ENCODE results near the gene CDK12. TPM values are rescaled to one million over a fixed set of nuclear protein-coding genes. Genes with fewer than 3 reads are reported as not detected.
"Not testable (repeated sequence)": the region's sequence is repeated elsewhere in the genome, so short reads cannot be mapped to it uniquely, and the experiment has no call there.

CDK12 gene
- total and polyA plus RNA-seq, 9 donors, result 17.8 to 65.9 (median 47.9) TPM

DNA sequence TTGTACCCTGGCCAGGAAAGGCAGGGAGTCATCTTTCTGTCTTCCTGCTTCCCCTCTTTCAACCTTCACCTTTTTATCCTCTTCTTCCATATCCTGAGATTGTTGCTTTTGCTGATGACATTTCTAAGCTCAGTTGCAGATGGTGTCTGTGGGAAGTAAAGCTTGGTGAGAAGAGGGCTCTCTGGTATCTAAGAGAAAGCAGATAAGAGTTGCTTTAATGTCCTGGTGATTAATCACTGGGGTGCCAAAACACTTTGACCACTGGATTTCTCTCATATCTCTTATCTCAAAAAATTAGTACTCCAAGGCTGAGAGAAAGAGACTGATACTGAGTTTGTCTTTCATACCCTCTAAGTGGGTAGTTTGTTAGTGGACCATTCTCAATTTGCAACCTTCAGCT is 75.2 kb downstream of the CDK12 start:
- Histone ChIP-seq H3K36me3 (no peaks in the 10 kb centered on the region), H3K4me3 (no peak overlapping the region), H3K27ac (no peak overlapping the region), H3K4me1 (ENCODE audit: insufficient read depth) (no peaks in the 10 kb centered on the region), H3K27me3 (no peaks in the 10 kb centered on the region), H3K9me3 (no peaks in the 10 kb centered on the region)
- TF ChIP-seq EP300 (IDR thresholded peaks at IDR 0.05), result no peak
- no peak for TF ChIP-seq POLR2A (IDR thresholded peaks at IDR 0.05)
- TF ChIP-seq, protein P1, sequence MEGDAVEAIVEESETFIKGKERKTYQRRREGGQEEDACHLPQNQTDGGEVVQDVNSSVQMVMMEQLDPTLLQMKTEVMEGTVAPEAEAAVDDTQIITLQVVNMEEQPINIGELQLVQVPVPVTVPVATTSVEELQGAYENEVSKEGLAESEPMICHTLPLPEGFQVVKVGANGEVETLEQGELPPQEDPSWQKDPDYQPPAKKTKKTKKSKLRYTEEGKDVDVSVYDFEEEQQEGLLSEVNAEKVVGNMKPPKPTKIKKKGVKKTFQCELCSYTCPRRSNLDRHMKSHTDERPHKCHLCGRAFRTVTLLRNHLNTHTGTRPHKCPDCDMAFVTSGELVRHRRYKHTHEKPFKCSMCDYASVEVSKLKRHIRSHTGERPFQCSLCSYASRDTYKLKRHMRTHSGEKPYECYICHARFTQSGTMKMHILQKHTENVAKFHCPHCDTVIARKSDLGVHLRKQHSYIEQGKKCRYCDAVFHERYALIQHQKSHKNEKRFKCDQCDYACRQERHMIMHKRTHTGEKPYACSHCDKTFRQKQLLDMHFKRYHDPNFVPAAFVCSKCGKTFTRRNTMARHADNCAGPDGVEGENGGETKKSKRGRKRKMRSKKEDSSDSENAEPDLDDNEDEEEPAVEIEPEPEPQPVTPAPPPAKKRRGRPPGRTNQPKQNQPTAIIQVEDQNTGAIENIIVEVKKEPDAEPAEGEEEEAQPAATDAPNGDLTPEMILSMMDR (IDR thresholded peaks at IDR 0.05), result no peak
- intact Hi-C loops (cut with DNase I), result no loop called here
- DNase-seq, result no peak

DNA sequence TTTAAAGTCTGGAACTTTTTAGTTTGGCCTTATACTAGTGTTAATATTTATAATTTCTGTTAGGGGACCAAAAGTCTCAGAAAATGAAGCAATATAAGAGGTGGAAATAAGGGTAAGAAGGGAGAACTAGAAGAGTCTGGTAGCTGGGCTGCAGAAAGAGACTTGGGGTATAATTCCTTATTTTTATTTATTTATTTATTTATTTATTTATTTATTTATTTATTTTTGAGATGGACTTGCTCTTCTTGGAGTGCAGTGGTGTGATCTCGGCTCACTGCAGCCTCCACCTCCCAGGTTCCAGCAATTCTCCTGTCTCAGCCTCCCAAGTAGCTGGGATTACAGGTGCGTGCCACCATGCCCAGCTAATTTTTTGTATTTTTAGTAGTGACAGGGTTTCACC is 76.1 kb downstream of the CDK12 start:
- H3K4me3 ChIP-seq; H3K9me3 ChIP-seq; DNase-seq; intact Hi-C loops (cut with DNase I); H3K27me3 ChIP-seq; H3K36me3 ChIP-seq; H3K4me1 ChIP-seq (ENCODE audit: insufficient read depth); H3K27ac ChIP-seq: not testable (repeated sequence)
- WGBS, 3 donors, result 95 to 100% (median 98%) methylated on average over 2 of the region's 2 CpGs

DNA sequence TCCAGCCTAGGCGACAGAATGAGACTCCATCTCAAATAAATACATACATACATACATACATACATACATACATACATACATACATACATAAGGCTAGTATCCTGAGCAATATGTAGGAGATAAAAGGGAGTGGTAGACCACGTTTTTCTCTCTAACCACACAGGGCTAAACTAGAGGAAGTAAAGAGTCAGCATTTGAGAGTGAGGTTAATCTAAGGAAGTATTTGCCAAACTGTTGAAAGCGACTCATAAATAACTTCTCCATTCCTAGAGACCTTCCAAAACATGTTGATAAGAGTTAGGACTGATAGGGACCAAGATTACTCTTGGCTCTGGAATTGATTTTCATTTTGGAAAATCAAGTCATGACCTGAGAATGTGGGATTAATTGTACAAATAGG is 77.6 kb downstream of the CDK12 start:
- intact Hi-C loops (cut with DNase I), result no loop called here

DNA sequence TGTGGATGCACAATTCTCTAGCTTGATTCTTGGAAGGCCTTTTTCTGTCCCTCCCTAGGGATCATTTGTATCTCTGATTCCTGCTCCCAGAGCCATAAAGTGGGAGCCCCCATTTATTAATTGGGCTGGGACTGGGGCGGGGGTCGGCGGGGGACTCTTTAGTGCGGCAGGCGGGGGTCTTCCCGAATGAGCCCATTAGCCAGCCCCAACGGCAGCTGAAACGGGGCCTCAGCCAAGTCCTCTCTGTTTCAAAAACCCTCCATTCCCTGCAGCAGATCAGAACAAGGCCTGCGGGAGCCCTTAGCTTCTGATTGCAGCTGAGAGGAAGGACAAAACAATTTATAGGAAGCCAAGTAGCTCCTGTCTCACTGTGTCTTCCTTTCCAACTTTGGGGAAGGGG is 79.3 kb downstream of the CDK12 start:
- Histone ChIP-seq H3K4me3 (no peak overlapping the region), H3K27me3 (no peaks in the 10 kb centered on the region), H3K36me3 (no peaks in the 10 kb centered on the region), H3K4me1 (ENCODE audit: insufficient read depth) (no peaks in the 10 kb centered on the region), H3K9me3 (no peaks in the 10 kb centered on the region), H3K27ac (no peak overlapping the region)
- 78 to 85% (median 84%) methylated on average over 9 of the region's 9 CpGs for WGBS, 3 donors
- TF ChIP-seq EP300 (IDR thresholded peaks at IDR 0.05) (no peak), POLR2A (IDR thresholded peaks at IDR 0.05) (no peak)
- TF ChIP-seq, protein P1 (IDR thresholded peaks at IDR 0.05), result no peak
- intact Hi-C loops (cut with DNase I), result loop anchor here in 1 of 4 donors (10.0 kb wide), 1 partner anchor 84 kb away; the partner anchor contains the start of gene PPP1R1B
- no peak for DNase-seq

More for the DNA sequence above, 77.6 kb downstream of the CDK12 start:
- no peaks in the 10 kb centered on the region for H3K27me3 ChIP-seq
- no peaks in the 10 kb centered on the region for H3K36me3 ChIP-seq
- WGBS, 3 donors, result 44 to 54% (median 53%) methylated on average over 3 of the region's 3 CpGs
- TF ChIP-seq POLR2A (IDR thresholded peaks at IDR 0.05) (no peak), EP300 (IDR thresholded peaks at IDR 0.05) (no peak)
- TF ChIP-seq, protein P1 (IDR thresholded peaks at IDR 0.05), result no peak
- no peak overlapping the region for H3K27ac ChIP-seq
- no peak for DNase-seq
- H3K4me3 ChIP-seq, result no peak overlapping the region
- H3K9me3 ChIP-seq, result no peaks in the 10 kb centered on the region
- H3K4me1 ChIP-seq (ENCODE audit: insufficient read depth), result no peaks in the 10 kb centered on the region

DNA sequence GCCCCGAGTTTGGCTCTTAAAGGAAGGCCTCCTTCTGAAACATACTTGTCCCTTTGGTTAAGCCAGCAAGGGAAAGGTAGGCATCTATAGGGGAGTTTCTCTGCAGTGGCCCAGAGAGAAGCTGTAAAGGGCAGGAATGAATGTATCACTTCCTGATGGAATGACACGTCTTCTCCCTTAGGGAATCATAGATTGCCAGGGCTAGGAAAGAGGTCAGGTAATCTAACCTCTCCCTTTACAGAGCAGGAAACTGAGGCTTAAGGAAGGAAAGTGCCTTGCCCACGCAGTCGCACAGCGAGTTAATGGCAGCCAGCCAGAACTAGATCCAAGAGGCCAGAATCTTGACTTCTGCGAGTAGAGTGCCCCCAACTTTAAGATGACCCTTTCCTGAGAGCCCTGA is 80.4 kb downstream of the CDK12 start:
- no peak overlapping the region for H3K27ac ChIP-seq
- no peak for TF ChIP-seq EP300 (IDR thresholded peaks at IDR 0.05)
- TF ChIP-seq, protein P1 (IDR thresholded peaks at IDR 0.05), result no peak
- TF ChIP-seq POLR2A (IDR thresholded peaks at IDR 0.05), result no peak
- H3K4me3 ChIP-seq, result no peak overlapping the region
- no peaks in the 10 kb centered on the region for H3K4me1 ChIP-seq (ENCODE audit: insufficient read depth)
- no peaks in the 10 kb centered on the region for H3K27me3 ChIP-seq
- DNase-seq, result no peak
- no peaks in the 10 kb centered on the region for H3K9me3 ChIP-seq
- no peaks in the 10 kb centered on the region for H3K36me3 ChIP-seq
- 68 to 82% (median 79%) methylated on average over 6 of the region's 6 CpGs for WGBS, 3 donors
- intact Hi-C loops (cut with DNase I), result loop anchor here in 1 of 4 donors (10.0 kb wide), 1 partner anchor 83 kb away; the partner anchor contains the start of gene PPP1R1B

Measured in ovary (tissue), 9 donors.